K562 (cell line): ENCODE measurements around the gene MAP2K4. TPM values are rescaled to one million over a fixed set of nuclear protein-coding genes. Genes with fewer than 3 reads are reported as not detected.

ENCODE experiments used
- ATAC-seq: fragments of 200-7000 bp; cut with Tn5 transposase; 3 replicates; pipeline ENCODE4 v1.9.1; 2020; ENCODE audit warnings: moderate library complexity
- BruUV-seq: library from RNA; stranded (reverse); fragments of 400-500 nt; replicated peaks from 2 replicates; lab custom pipeline; 2021; lab: Mats Ljungman, UMichigan
- CTCF ChIA-PET: fragments of 300-600 bp; formaldehyde crosslinking; extraction: SDS; loops from one replicate; lab custom pipeline; 2021; ENCODE audit warnings: low intra/inter-chr PET ratio; lab: Yijun Ruan, JAX
- POLR2A ChIA-PET: fragments of 300-600, 350-650 bp; sonication (Branson Sonifier 250); formaldehyde crosslinking; extraction: SDS; loops from one replicate; lab custom pipeline; 2021; ENCODE audit warnings: antibody characterized with exemption, inconsistent platforms; lab: Yijun Ruan, JAX
- DNase-seq, 4 experiments: peaks; one replicate each; pipeline versions ENCODE4 v3.0.0 to v3.0.0-alpha.2; 2011 to 2018; ENCODE audit warnings: low spot score in 3 of 4, mixed read lengths in 3 of 4; ENCODE audit errors: extremely low read depth in 1 of 4
- FAIRE-seq: peaks from 2 replicates; lab custom pipeline; 2011; peaks lifted over from hg19 to GRCh38; lab: Jason Lieb, UNC
- H2AFZ ChIP-seq: 2 replicates; pipeline ENCODE4 v1.6.0; 2011; ENCODE audit warnings: low read depth, low read length, control low read depth, inconsistent platforms
- H3K27ac ChIP-seq: fragments of 200-600 bp; 3 replicates; pipeline ENCODE4 v1.8.0; 2011; ENCODE audit warnings: low read depth, mild to moderate bottlenecking, control low read depth, inconsistent platforms, low read length, moderate library complexity, mixed read lengths; ENCODE audit errors: extremely low read depth
- H3K27me3 ChIP-seq, 2 experiments: fragments of 300-600 bp in 1 of 2; 2 replicates in 1 of 2; 3 replicates in 1 of 2; pipeline versions ENCODE4 v1.6.0 to v1.8.0; 2011; ENCODE audit warnings: inconsistent platforms in 2 of 2, low read length in 2 of 2, mild to moderate bottlenecking in 1 of 2, mixed read lengths in 1 of 2, moderate library complexity in 1 of 2; ENCODE audit not compliant: control insufficient read depth in 2 of 2, insufficient read depth in 2 of 2
- H3K36me3 ChIP-seq: fragments of 300-600 bp; 3 replicates; pipeline ENCODE4 v1.8.0; 2011; ENCODE audit warnings: mild to moderate bottlenecking, low read length, inconsistent platforms; ENCODE audit not compliant: control insufficient read depth, insufficient read depth
- H3K4me1 ChIP-seq, 2 experiments: fragments of 200-600 bp in 1 of 2; replicated peaks in 1 of 2; 2 replicates in 1 of 2; 3 replicates in 1 of 2; pipeline versions ENCODE4 v1.5.1 to v1.8.0; 2011; ENCODE audit warnings: inconsistent platforms in 2 of 2, low read length in 2 of 2, mild to moderate bottlenecking in 1 of 2, mixed read lengths in 1 of 2, moderate library complexity in 1 of 2; ENCODE audit not compliant: control insufficient read depth in 2 of 2, insufficient read depth in 2 of 2
- H3K4me2 ChIP-seq: 2 replicates; pipeline ENCODE4 v1.6.1; 2011; ENCODE audit warnings: low read length, control low read depth, inconsistent platforms, mixed read lengths; ENCODE audit not compliant: insufficient read depth
- H3K4me3 ChIP-seq: fragments of 200-600 bp; sonication (generic), shearing (Covaris generic); 2 replicates; pipeline ENCODE4 v1.5.1; 2016; ENCODE audit warnings: control low read depth, inconsistent platforms
- H3K79me2 ChIP-seq: fragments of 200-600 bp; 3 replicates; pipeline ENCODE4 v1.8.0; 2011; ENCODE audit warnings: low read length, inconsistent platforms; ENCODE audit not compliant: control insufficient read depth, insufficient read depth
- H3K9ac ChIP-seq, 2 experiments: 2 replicates each; pipeline versions ENCODE4 v1.6.0 to v1.6.1; 2011; ENCODE audit warnings: low read depth in 2 of 2, low read length in 2 of 2, control low read depth in 1 of 2, inconsistent platforms in 1 of 2, mild to moderate bottlenecking in 1 of 2, mixed read lengths in 1 of 2; ENCODE audit not compliant: insufficient read depth in 1 of 2
- H3K9me1 ChIP-seq: one replicate; pipeline ENCODE4 v1.6.0; 2011; ENCODE audit warnings: inconsistent platforms, mild to moderate bottlenecking, low read length, moderate library complexity; ENCODE audit not compliant: control insufficient read depth, insufficient read depth
- H3K9me3 ChIP-seq: replicated peaks from 2 replicates; pipeline ENCODE4 v1.5.1; 2011; ENCODE audit warnings: low read depth, low read length, inconsistent platforms; ENCODE audit not compliant: control insufficient read depth, insufficient read depth
- H4K20me1 ChIP-seq: replicated peaks from 2 replicates; pipeline ENCODE4 v1.6.1; 2011; ENCODE audit warnings: low read length, inconsistent platforms, mixed read lengths; ENCODE audit not compliant: control insufficient read depth, insufficient read depth
- EWSR1 ChIP-seq: fragments of 450-650 bp; IDR thresholded peaks from 2 replicates; pipeline ENCODE4 v1.6.1; 2018; ENCODE audit warnings: borderline replicate concordance, mild to moderate bottlenecking, low read depth, moderate library complexity; ENCODE audit not compliant: partially characterized antibody
- LEF1 ChIP-seq: fragments of 450-650 bp; IDR thresholded peaks from 2 replicates; pipeline ENCODE4 v1.6.1; 2016; ENCODE audit warnings: mild to moderate bottlenecking
- ZNF134 ChIP-seq: fragments of 250-450 bp; sonication (Bioruptor Pico); conservative IDR thresholded peaks from 2 replicates; pipeline ENCODE4 v1.4.0; 2020
- ZNF507 ChIP-seq: conservative IDR thresholded peaks from 2 replicates; pipeline ENCODE4 v1.6.1; 2017; ENCODE audit warnings: missing genetic modification characterization, missing compliant biosample characterization
- WGBS: fragments of 100-300 bp; shearing (Covaris generic); methylation state at CpG from one replicate; pipeline ENCODE4 v1.1.6; 2016; ENCODE audit warnings: low coverage, mixed read lengths; ENCODE audit not compliant: insufficient coverage; ENCODE audit errors: missing lambda C conversion rate; 5-methylcytosine and 5-hydroxymethylcytosine counted together
- in situ Hi-C: fragments of 300-500 bp; cut with MboI; formaldehyde crosslinking; loops from 4 replicates; pipeline ENCODE4 v1.15.0; 2018; ENCODE audit warnings: inconsistent platforms, mixed read lengths
- intact Hi-C: fragments of 100-400 bp; cut with micrococcal nuclease; formaldehyde crosslinking; loops from 2 replicates; pipeline ENCODE4 v1.14.2; 2022
- polyA plus RNA-seq, 8 experiments: library from polyadenylated mRNA; depleted of rRNA in 4 of 8; stranded (reverse) in 5 of 8; unstranded in 3 of 8; fragments of >200 nt; fragmentation: Nextera tagmentation in 2 of 8; fragmentation: Illumina TruSeq in 1 of 8; extraction: Ambion mirVana in 2 of 8; extraction: Trizol in 1 of 8; gene quantifications; 2 replicates each; pipeline versions ENCODE4 v1.2.1 to v1.2.3, GENCODE V29; 2011 to 2014; ENCODE audit warnings: inconsistent platforms in 1 of 8, missing spikeins in 1 of 8
- total RNA-seq, 7 experiments: library from RNA; depleted of rRNA in 6 of 7; stranded (reverse); fragments of >200 nt in 6 of 7; fragmentation: Illumina TruSeq in 2 of 7; extraction: Trizol in 2 of 7; gene quantifications; 2 replicates each; pipeline versions ENCODE4 v1.2.1 to v1.2.3, GENCODE V29; 2011 to 2021; ENCODE audit warnings: low replicate concordance in 1 of 7
- TF ChIP-seq, protein P1 (sequence below): fragments of 250-450 bp; sonication (Bioruptor Pico); IDR thresholded peaks from 2 replicates; pipeline ENCODE4 v1.5.1; 2021; ENCODE audit warnings: mild to moderate bottlenecking
- TF ChIP-seq, protein P2 (sequence below): fragments of 450-650 bp; IDR thresholded peaks from 2 replicates; pipeline ENCODE4 v1.6.1; 2014; ENCODE audit warnings: low read depth, mild to moderate bottlenecking, moderate library complexity, borderline replicate concordance

MAP2K4 gene
- total and polyA plus RNA-seq, 9 of the 15 experiments (the other 6 are each of a cell fraction or from before 2014, with no cell fraction given) = 3.0 to 15.9 (median 10.8) TPM

DNA sequence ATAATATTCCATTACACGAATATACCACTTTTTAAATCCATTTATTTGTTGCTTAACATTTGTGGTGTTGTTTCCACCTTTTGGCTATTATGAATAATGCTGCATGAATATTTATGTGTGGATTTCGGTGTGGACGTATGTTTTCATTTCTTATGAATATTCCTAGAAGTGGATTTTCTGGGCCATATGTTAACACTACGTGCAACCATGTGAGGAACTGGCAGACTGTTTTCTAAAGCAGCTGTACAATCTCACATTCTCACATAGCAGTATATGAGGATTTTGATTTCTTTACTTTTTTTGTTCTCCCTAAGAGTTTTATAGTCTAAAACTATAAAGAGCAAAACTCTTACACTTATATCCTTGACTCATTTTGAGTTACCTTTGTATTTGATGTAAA is 143.4 kb downstream of the MAP2K4 start:
- CTCF ChIA-PET = no interaction called here
- BruUV-seq = no TSS peak
- ATAC-seq = no peak
- Histone ChIP-seq H3K27ac (no peak overlapping the region), H3K79me2 (no peaks in the 10 kb centered on the region), H3K4me2 (no peak overlapping the region), H3K27me3 (no peaks in the 10 kb centered on the region), H3K4me1 (no peaks in the 10 kb centered on the region)
- WGBS = 0% methylated on average over 4 of the region's 4 CpGs
- intact Hi-C loops = no loop called here
- TF ChIP-seq, protein P1, sequence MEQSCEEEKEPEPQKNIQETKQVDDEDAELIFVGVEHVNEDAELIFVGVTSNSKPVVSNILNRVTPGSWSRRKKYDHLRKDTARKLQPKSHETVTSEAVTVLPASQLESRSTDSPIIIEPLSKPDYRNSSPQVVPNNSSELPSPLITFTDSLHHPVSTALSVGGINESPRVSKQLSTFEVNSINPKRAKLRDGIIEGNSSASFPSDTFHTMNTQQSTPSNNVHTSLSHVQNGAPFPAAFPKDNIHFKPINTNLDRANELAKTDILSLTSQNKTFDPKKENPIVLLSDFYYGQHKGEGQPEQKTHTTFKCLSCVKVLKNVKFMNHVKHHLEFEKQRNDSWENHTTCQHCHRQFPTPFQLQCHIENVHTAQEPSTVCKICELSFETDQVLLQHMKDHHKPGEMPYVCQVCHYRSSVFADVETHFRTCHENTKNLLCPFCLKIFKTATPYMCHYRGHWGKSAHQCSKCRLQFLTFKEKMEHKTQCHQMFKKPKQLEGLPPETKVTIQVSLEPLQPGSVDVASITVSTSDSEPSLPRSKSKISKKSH (CRISPR knock-in tag) = no peak
- TF ChIP-seq, protein P2, sequence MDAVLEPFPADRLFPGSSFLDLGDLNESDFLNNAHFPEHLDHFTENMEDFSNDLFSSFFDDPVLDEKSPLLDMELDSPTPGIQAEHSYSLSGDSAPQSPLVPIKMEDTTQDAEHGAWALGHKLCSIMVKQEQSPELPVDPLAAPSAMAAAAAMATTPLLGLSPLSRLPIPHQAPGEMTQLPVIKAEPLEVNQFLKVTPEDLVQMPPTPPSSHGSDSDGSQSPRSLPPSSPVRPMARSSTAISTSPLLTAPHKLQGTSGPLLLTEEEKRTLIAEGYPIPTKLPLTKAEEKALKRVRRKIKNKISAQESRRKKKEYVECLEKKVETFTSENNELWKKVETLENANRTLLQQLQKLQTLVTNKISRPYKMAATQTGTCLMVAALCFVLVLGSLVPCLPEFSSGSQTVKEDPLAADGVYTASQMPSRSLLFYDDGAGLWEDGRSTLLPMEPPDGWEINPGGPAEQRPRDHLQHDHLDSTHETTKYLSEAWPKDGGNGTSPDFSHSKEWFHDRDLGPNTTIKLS = no peak
- TF ChIP-seq LEF1 = no peak
- TF ChIP-seq ZNF507 (tag) = no peak
- TF ChIP-seq EWSR1 = no peak
- TF ChIP-seq ZNF134 (CRISPR knock-in tag) = no peak
- TF ChIP-seq, all 486 proteins: peak for 0
- Histone ChIP-seq H3K36me3 (no peaks in the 10 kb centered on the region), H3K4me3 (no peak overlapping the region), H3K9ac (no peak overlapping the region), H3K9me3 (no peaks in the 10 kb centered on the region), H3K9me1 (no peaks in the 10 kb centered on the region), H2AFZ (no peak overlapping the region), H4K20me1 (no peaks in the 10 kb centered on the region)
- no peak for FAIRE-seq
- DNase-seq = no peak
- in situ Hi-C loops = no loop called here
- POLR2A ChIA-PET = interaction anchor here (0.7 kb wide), 1 partner anchor 1640 kb away, joined by 3 read pairs; no protein-coding TSS in a partner anchor
